GM18868 (cell line): Measurements from ENCODE around the gene CFAP46.
"Not testable (repeated sequence)": the region's sequence is repeated elsewhere in the genome, so short reads cannot be mapped to it uniquely, and the experiment has no call there.

Source experiments
- ATAC-seq: cut with Tn5 transposase; IDR thresholded peaks from one replicate; pipeline ENCODE4 v1.9.1; 2021; ENCODE audit warnings: mild to moderate bottlenecking, moderate library complexity; ENCODE audit not compliant: unreplicated experiment

CFAP46 gene

DNA sequence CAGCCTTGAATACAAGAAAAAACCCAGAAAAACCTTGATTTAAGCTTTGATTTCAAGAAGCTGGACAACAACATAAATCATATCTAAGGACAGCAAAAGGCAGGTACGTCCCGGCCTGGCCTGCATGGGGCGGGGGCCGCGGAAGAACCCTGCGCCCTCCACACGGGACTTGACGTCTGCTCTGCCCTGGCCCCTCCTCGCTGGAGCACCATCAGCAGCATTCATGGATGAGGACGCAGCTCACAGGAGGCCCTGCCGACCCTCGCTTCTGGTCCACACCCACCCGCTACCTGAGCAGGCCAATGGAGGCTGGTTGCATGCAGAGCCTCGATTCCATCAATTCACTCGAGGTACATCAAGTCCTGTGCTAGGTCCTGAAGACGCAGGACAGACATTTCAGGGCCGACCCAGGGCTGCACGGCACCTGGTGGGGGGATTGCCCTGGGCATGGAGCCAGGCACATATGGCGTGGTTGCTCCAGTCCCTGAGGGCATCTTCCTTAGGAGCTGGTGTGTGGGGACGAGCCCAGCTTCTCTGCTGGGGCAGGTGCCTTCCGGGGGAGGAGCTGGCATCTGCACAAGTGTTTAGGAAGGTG, 93.3 kb downstream of the CFAP46 start:
- ATAC-seq, result no peak

DNA sequence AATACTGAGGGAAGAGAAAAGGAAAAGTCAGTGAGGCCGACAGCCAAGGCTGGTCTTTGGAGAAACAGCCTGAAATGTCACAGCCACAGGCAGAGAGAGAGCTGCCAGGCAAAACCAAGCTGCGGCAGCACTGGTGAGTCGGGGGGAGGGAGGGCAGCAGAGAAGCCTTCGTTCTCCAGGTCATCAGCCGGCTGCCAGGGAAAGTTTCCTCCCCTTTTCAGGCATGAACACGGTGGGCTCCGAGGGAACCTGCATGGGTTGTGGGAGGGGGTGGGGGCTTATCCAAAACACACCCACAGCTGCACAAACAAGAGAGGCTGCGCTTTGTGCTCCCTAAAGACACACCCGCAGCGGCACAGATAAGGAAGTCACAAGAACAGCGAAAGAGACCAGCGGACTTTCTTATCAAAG, 94.1 kb downstream of the CFAP46 start:
- no peak for ATAC-seq

DNA sequence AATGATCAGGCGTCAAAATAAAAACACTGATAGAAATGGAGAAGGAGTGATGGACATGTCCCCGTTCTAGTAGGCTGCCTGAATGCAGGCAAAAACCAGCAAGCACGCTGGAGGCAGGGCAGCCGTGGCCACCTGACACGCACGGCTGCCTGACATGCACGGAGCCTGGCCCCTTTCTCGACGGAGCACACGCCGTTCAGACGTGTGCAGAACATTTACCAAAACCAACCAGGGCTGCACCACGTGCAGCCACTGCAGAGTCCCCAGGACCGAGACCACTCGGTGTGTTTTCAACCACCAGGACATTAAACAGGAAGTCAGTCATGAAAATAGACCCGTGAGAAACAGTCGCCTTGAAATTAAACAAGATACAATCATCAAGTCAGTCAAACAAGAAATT, 94.5 kb downstream of the CFAP46 start:
- ATAC-seq, result no peak

DNA sequence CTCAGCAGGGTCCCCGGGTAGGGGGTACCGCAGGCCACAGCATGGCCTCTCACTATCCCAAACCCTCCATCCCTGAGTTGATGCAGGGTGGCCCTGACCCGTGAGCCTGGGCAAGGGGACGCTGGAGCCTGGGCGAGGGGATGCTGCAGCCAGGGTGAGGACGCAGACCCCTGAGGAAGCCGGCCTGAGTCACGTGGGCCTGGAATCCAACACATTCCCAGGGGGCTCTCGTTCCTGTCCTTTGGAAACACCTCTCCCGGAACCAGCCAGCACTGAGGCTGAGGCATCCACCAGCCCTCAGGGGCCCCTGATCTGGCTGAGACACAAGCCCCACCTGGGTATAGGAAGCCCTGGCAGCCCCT, 95.0 kb downstream of the CFAP46 start:
- no peak for ATAC-seq

DNA sequence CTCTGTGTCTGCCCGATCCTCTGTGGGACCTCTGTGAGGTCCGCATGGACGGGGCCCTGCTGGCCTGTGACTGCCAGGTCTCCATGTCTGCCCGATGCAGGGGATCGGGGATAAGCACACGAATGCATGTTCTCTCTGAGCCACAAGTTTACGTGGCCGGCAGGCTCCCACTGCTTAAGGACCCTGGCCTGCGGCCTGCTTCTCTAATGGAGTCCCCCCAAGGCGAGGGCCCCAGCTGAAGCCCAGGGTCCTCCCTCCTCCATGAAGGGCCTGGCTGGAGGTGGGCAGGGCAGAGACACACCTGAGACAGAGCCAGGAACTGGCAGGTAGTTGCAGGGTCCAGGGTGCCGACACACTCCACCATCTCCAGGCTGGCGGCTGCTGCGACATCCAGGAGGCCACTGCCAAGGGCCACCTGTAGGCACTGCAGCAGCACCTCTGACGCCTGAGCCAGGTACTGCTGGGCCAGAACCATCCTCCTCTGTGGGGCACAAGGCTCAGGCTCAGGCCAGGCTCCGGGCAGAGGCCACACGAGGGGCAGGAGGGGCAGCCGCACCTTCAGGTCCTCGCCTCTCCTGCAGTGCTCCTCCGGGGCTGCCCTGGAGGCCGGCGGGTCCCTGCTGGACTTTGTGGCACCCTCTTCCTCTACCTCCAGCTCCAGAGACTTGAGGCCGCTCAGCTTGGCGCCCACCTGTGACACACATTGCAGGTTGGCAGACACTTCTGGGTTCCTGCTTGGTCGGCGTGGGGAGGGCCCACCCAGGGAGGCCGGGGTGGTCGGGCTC, 95.5 kb downstream of the CFAP46 start:
- no peak for ATAC-seq

DNA sequence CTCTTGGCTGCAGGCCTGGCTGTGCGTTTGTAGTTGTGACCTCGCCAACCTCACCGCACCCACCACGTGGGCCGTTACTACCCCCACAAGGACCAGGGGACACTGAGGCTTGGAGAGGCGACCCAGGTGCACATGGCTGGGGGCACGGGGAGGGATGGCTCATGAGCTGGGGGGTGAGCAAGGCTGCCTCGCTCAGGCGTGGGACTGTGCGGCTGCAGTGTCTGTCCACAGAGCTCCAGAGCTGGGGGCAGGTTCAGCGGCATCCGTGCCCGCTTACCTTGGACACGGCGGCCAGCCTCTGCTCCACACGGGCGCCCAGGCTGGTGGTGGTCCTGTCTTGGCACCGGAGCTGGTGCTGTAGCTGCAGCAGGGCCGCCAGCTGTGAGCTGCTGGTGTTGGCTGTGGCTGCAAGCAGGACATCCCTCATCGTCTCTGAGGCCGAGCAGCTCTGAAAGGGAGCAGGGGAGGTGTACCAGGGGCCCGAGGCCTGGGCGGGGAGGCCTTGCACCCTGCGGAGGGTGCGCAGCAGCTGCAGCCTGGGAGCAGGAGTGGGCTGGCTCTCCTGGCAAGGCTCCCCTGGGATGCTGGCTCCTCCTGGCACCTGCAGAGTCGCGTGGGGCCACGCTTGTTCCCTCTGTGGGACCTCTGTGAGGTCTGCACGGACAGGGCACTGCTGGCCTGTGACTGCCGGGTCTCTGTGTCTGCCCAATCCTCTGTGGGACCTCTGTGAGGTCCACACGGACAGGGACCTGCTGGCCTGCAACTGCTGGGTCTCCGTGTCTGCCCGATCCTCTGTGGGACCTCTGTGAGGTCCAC, 96.4 kb downstream of the CFAP46 start:
- ATAC-seq, result no peak

DNA sequence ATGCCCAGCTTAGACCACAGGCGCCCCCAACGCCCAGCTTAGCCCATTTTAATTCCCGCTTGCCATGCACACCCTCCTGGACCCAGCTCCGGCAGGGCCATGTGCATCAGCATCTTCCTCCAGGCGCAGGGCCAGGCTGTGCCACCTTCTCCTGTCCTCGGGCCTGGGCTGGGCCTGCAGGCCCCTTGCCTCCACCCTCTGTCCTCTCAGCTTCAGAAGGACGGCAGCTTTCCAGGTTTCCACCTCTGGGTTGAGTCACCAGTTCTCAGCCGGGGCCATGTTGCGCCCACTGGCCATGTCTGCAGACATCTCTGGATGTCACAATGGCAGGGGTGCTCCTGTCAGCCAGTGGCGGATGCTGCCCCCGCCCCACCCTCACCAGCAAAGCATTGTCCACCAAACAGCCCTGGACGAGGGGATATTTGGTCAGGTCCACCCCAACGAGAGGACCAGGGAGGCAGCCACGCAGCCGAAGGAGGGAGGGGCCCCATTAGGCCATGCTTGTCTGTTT, 97.3 kb downstream of the CFAP46 start:
- ATAC-seq, result no peak

DNA sequence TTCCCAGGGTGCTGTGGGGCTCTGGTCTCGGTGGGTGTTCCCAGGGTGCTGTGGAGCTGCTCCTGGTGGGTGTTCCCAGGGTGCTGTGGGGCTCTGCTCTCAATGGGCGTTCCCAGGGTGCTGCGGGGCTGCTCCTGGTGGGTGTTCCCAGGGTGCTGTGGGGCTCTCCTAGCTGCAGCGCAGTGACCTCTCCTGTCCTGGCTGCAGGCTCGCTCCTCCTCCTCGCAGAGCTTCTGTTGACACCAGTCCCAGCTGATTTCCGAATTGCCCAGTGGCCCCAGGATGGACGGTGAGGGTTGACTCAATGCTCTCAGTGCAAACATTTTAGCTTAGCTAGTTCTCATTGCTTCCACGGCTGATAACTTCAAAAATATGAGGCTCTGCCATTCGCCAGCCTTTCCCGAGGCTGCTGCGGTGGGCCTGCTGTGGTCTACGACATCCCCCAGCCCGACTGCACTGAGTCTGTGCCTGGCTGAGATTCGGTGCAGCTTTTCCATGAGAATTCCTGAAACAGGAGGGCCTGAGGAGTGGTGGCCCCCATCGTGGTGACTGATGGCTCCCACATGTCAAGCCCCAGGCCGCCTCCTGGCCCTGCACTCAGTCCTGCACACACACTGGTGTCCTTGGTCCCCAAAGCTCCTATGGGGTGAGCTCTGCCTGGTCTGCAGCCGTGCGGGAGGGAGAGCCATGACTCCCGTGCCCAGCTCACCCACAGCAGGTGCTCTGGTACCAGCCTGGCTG, 98.1 kb downstream of the CFAP46 start:
- no peak for ATAC-seq

DNA sequence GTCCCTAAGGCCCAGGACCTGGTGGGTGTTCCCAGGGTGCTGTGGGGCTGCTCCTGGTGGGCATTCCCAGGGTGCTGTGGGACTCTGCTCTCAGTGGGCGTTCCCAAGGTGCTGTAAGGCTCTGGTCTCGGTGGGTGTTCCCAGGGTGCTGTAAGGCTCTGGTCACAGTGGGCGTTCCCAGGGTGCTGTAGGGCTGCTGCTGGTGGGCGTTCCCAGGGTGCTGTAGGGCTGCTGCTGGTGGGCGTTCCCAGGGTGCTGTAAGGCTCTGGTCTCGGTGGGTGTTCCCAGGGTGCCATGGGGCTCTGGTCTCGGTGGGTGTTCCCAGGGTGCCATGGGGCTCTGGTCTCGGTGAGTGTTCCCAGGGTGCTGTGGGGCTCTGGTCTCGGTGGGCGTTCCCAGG, 99.1 kb downstream of the CFAP46 start:
- not testable (repeated sequence) for ATAC-seq

DNA sequence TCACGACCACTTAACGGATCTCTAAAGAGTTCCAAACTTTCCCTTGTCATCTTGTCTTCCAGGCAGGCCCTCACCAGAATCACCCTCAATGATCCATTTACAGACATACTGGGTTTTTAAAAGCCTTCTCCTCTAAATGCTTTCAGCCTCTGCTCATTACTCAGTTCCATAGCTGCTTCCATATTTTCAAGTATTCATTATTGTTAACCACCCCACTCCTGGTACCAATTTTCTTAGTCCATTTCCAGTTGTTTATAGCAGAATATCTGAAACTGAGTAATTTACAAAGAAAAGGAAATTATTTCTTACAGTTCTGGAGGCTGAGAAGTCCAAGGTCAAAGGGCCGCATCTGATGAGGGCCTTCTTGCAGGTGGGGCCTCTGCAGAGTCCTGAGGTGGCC, 100.0 kb downstream of the CFAP46 start:
- ATAC-seq, result no peak

DNA sequence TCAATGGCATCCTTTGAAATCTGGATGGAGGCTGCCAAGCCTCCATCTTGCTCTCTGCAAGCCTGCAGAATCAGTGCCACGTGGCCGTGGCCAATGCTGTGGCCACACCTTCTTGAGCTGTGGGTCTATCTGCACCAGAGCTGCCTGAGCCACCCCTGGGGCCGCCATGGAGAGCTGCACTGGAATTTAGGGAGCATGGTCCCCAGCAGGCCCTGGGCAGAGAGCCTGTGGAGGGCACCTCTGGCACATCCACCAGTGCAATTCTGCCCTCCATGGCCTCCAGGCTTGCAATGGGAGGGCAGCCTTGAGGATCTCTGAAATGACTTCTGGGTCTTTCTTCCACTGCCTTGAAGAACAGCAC, 100.8 kb downstream of the CFAP46 start:
- no peak for ATAC-seq

DNA sequence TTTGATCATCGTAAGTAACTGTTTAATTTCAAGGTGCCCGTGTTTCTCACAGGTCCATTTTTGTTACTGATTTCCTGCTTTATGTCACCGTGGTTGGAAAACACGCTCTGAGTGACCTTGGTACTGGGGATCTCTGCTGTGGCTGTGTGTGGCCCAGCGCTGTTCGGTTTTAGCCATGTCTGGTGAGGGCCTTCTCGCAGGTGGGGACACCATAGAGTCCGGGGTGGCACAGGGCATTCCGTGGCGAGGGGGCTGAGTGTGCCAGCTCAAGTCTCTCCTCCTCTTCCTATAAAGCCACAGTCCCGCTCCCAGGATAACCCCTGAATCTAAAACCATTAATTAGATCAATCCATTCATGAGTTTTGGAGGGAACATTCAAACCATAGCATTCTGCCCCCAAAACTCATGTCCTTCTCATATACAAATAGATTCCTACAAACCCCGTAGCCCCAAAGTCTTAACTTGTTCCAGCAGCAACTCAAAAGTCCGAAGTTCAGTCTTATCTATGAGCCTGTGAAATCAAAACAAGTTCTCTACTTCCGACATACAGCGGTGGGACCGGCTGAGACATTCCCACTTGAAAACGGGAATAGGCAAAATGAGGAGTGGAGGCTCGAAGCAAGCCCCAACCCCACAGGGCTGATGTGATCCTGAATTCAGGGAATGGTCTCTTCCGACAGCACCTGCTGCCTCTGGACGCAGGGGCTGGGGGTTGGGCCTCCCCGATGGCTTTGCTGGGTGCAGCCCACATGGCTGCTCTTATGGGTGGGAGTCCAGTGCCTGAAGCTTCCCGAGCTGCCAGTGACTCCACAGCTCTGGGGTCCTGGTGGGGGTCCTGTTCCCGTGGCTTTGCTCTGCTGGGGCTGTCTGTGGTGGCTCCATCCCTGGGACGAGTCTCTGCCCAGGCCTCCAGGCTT, 101.4 kb downstream of the CFAP46 start:
- no peak for ATAC-seq

DNA sequence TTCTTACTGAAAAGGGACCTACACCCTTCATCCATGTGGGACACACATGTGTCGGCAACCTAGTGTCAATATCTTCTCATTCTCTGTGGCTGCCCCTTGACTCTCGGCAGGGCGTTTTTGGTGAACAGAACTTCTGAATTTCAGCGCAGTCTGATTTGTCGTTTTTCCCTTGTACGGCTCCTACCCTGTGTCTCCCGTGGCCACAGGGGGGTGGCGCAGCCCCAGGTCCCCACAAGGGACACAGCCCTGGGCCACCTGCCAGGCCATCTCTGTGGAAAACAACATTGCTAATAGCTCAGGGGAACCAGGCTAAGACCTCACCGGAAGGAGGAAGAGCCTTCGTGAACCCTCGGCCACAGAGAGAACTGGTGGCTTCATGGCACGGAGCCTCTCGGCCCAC, 103.3 kb downstream of the CFAP46 start:
- no peak for ATAC-seq

DNA sequence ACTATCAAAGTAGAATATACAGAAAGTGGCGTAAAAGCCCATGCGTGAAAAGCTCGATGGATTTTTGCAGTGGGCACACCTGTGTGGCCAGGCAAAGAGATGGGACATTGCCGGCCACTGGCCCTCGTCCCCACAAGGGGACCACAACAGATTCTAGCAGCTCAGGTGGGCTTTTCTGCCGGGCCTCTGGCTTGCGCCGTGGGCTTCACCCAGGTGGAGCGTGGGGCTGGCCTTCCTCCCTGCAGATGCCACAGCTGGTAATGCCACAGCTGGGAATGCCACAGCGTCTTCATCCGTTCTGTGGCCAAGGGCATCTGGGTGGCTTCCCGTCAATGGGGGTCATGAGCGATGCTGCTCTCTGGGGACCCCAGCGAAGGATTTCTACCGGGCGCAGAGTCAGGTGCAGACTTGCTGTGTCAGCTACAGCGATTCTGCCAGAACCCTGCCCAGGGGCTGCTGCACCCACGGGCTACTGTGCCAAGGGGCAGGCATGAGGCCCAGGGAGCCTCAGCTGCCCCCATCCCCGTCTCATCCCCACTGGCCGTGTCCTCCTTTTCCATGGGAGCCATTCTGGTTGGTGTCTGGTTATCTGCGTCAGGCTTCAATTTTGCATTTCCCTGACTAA, 103.9 kb downstream of the CFAP46 start:
- ATAC-seq, result no peak

DNA sequence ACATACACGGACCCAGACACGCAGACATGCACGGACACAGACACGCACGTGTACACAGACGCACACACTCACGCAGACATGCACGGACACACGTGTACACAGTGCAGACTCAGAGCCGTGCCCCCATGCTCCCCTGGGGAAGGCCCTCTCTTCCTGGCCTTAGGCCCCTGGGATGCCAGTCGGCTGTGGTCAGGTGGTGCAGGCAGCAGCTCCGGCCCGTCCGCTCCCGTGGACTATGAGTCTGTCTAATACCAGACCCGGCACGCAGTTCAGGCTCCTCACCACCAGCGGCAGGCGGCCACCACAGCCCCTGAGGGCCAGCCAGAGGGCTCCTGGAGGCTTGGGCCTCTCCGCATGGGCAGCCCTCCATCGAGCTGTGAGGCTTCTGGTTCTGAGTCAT, 104.5 kb downstream of the CFAP46 start:
- ATAC-seq, result no peak

DNA sequence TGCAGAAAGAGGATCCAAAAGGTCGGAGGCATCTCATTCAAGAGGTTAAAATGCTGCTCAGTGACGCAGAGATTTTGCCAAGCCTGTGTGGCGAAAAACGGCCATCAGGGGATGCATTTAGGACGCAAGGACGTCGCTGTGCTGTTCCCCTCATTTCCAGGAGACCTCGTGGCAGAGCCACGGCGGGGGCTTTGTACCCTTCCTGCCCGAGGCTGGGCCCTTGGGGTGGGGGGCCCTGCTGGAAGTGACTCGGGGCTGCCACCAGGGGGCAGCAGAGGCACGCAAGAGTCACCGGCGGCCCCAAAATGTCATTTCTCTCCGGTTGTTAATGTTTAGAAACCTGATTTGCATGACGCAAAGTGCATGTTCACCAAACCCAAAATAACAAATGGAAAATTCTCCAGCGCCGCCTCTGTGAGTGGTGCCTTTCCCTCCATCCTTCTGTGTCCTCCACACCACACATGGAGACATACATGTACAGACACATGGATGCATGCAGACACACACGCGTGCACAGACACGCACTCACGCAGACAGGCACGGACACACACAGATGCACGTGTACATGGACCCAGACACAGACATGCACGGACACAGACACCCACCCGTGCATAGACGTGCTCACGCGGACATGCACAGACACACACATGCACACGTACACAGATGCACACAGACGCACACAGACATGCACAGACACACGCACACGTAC, 105.4 kb downstream of the CFAP46 start:
- no peak for ATAC-seq

DNA sequence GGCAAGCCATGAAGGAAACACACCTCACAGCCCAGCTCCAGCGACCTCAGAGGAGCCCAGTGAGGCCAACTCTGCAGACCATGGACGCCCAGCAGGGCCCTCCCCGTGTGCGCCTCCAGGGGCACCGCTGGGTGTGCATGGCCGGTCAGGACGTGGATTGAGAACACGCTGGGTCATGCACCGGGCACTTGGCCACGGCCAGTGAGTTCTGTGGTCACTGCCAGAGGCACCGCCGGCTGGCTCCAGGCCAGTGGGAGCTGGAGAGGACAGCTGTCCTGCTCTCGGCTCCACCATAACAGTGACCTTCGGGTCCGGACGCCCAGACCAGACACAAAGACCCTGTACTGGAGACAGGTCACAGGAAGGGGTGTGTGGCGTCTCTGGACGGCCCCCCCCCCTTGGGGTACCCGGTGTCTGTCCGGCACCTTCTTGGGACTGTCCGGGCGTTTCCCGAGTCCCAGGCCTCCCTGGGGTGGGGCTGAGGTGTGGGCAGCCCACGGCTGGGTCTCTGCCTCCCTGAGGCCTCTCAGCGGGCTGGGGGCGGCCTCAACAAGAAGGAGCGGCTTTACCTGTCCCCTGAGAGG, 106.0 kb downstream of the CFAP46 start:
- no peak for ATAC-seq

DNA sequence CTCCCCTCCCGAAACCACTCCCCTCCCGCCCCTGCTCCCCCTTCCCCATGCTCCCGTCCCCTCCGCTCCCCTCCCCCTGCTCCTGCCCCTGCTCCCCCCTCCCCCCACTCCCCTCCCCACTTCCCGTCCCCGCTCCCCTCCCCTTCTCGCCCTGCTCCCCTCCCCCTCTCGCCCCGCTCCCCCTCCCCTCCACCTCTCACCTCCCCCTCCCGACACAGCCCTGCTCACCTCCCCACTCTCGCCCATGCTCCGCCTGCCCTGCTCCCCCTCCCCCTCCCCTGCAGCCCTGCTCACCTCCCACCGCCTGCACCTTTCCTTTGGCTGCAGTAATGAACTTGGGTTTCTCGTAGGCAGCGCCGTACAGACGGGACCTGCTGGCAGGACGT, 106.5 kb downstream of the CFAP46 start:
- ATAC-seq, result no peak
